HG03521 (cell line): ENCODE results near the gene WDR59.
"Not testable (repeated sequence)": the region's sequence is repeated elsewhere in the genome, so short reads cannot be mapped to it uniquely, and the experiment has no call there.

Experiments
- ATAC-seq: cut with Tn5 transposase; IDR thresholded peaks from one replicate; pipeline ENCODE4 v1.9.1; 2021; ENCODE audit warnings: mild to moderate bottlenecking, moderate library complexity; ENCODE audit not compliant: unreplicated experiment

WDR59 gene

DNA sequence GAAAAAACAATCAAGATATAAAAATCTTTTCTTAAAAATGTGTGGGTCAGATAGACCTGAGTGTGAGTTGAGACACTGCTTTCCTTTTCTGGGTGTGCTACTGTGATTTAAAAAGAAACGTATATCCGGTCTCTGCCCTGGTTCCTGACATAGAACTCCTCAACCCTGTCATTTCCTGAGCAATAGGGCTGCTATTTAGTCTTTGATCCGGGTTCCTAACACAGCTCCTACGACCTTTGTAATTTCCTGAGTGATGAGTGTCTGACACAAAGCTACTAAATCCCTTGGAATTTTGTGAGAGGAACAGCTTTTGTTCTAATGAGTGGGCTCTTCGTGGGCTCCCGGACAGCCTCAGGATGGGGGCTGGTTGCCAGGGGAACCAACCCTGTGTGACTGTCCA is 116.4 kb downstream of the WDR59 start:
- no peak for ATAC-seq

DNA sequence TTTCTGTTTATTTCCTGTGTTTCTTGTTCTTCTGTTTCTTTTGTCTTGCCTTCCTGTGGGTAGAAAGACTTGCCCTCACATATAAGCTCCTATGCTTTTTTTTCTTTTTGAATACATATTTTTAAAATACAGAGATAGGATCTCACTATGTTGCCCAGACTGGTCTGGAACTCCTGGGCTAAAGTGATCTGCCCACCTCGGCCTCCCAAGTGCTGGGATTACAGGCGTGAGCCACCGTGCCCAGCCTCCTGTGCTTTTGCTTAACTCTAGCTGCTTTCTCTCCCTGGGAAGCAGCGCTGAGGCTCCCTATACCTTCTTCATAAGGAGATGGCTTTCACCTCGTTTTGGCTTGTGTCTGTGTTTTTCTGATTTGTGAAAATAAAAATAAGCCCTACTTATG is 116.9 kb downstream of the WDR59 start:
- no peak for ATAC-seq

GRCh38 chr16:74867281-74867849 is 117.6 kb downstream of the WDR59 start:
- ATAC-seq, result no peak

- no peak for ATAC-seq
Observed at GRCh38 chr16:74865922-74866598, 118.9 kb downstream of the WDR59 start.

- no peak for ATAC-seq
Observed at GRCh38 chr16:74862743-74863244, 122.1 kb downstream of the WDR59 start.

DNA sequence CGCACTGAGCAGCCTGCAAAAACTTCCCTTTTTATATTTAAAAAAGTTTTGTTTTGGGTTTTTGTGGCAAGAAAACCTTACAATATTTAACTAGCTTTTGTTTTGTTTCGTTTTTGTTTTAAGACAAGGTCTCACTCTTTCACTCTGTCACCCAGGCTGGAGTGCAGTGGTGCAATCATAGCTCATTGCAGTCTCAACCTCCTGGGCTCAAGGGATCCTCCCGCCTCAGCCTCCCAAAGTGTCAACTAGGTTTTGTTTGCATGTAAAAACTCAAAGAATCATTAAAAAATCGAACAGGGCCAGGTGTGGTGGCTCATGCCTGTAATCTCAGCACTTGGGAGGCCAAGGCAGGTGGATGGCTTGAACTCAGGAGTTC is 132.4 kb downstream of the WDR59 start:
- no peak for ATAC-seq

DNA sequence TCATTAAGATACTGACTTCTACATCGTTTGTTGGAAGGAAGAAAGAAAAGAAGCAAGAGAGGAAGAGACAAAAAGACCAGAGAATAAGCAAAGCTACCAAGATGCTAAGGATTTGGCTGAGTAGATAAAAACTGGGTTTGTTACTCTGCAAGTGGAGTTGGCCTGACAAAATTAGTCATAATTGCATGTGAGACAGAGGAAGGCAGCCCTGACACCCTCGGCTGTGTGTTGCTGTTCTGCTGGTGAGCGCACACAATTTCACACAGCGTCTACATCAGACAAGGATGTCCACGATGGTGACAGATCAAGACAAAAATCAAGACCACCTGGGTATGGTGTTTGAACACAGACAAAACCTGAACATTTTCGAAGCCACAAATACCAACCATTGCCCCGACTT is 134.9 kb downstream of the WDR59 start:
- no peak for ATAC-seq

DNA sequence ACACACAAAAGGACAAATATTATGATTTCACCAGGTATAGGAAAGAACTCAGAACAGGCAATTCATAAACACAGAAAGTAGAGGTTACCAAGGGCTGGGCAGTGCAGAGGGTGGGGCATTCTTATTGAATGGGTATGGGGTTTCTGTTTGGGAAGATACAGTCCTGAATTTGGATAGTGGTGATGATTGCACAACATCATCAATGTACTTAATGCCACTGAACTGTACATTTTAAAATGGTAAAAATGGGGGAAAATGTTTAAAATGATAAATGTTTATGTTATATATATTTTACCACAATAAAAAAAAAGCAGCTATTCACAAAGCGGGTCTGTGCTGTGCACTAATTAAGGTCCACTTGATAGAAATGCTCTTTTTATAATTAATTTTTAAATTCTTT is 137.7 kb downstream of the WDR59 start:
- ATAC-seq, result no peak

- ATAC-seq, result no peak
Observed at GRCh38 chr16:74846714-74847113, 138.2 kb downstream of the WDR59 start.

- ATAC-seq, result no peak
Observed at GRCh38 chr16:74844041-74844980, 140.6 kb downstream of the WDR59 start.

DNA sequence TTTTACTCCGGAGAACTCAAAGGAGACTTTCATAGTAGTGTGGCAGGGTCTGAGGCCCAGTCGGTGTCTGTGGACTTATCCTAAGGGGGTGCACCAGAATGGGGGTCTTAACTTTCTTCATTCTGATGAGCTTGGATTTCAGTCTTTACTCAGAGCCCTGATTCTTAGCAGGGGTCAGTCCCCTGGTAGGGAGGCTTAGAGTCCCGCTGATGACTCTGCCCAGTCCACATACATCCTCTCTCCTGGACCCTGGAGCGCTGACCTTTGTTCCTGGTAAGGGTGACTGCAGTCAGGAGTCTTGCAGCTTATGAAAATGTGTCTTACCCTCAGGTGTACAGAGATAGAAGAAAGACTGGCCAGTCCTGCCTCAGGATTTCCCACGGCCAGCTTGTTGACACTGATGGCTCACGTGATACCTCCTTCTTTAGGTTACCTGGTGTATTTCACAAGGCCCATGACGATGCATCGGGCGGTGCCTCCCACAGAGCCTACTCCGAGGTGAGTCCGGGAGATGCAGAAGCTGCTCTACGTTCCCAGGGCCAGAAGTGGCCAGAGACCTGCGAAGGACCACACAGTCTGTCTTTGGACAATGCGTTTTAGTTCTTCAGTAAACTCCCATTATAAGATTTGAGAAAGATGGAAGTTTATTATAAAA is 141.4 kb downstream of the WDR59 start:
- ATAC-seq, result not testable (repeated sequence)

GRCh38 chr16:74842413-74842812 is 142.5 kb downstream of the WDR59 start:
- ATAC-seq, result no peak

DNA sequence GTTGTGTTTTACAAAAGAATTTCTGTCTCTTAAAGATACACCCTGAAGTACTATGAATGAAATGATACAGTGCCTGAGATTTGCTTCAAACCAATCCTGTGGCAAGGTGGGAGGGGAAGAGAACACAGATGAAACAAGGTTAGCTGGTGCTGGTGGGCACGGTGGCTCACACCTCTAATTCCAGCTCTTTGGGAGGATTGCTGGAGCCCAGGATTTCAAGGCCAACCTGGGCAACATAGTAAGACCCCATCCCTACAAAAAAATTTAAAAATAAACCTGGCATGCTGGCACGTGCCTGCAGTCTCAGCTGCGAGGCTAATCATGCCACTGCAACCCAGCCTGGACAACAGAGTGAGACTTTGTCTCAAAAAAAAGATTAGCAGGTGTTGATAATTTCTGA is 143.0 kb downstream of the WDR59 start:
- ATAC-seq, result no peak

- ATAC-seq, result no peak
Observed at GRCh38 chr16:74841469-74841868, 143.5 kb downstream of the WDR59 start.

DNA sequence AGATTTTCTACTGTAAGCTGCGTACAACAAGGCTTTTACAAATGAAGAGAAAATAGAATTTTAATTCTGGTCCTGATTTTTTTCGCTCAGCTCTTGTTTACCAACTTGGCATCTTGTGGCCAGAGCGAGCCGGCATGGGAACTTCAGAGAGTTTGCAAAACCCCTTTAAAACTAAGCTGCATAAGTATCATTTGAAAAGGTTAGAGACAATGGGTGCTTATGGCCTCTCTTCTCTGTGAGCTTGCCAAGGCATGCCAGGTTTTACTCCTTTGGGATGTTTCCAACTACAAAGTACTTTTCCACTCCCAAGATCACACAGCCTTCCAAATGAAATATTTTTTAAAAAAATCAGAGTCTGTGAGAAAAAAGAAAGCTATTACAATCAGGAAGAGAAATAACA is 147.9 kb downstream of the WDR59 start:
- ATAC-seq, result no peak

GRCh38 chr16:74836111-74836671 is 148.7 kb downstream of the WDR59 start:
- no peak for ATAC-seq

- no peak for ATAC-seq
Observed at GRCh38 chr16:74832228-74832627, 152.7 kb downstream of the WDR59 start.

DNA sequence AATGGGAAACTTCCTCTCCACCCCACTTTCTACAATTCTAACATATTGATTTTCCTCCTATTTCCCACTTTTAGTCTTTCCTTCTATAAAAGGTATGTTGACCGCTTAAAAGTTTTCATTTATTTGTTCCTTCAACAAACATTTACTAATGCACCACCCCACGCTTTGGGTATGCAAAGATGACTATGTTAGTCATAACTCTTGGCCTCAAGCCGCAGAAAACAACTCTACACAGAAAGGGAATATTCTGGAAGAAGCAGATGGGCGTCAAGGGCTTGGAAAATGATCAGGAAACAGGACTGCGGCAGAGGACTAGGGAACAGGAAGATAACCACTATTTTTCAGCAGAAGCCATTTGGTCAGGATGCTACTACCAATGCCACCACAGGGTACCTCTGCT is 153.5 kb downstream of the WDR59 start:
- ATAC-seq, result no peak

DNA sequence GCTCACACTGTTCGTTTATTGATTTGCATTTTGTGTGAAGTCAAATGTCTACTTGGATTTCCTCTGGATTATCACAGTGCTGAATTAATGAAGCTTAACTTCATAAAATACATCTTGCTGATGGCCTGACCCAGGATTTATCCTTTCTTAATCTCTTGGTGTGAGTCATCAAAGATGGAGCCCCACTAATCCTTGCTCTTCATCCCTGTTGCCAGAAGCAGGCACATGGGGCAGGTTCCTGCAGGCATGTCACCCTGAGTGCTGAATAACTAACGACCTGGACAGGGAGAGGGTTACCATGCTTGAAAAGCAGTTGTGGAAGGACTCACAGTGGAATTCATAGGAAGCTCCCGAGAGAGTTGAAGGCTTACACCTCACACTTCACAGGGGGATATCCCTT is 154.3 kb downstream of the WDR59 start:
- ATAC-seq, result no peak

- no peak for ATAC-seq
Observed at GRCh38 chr16:74829637-74830036, 155.3 kb downstream of the WDR59 start.

- ATAC-seq, result no peak
Observed at GRCh38 chr16:74825941-74826340, 159.0 kb downstream of the WDR59 start.
